DMS79 treated with DMSO at 0.1 percent for 48 hours (cell line): Measurements from ENCODE around the gene TBC1D4.
"Not testable (repeated sequence)": the region's sequence is repeated elsewhere in the genome, so short reads cannot be mapped to it uniquely, and the experiment has no call there.

Experiments
- DNase-seq: peaks from one replicate; lab custom pipeline; 2025; lab: John Stamatoyannopoulos, UW

Gene TBC1D4

DNA sequence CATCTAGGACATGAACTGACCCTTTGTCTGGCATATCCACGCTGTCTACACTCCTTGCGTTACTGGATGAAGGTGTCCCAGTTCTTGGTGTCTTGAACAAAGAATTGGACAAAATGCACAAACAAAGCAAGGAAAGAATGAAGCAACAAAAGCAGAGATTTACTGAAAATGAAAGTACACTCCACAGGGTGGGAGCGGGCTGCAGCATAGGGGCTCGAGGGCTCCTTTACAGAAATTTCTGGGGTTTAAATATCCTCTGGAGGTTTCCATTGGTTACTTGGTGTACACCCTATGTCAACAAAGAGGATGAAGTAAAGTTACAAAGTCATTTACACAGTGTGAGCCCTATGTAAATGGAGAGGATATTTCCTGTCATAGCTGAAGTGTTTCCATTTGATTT, 208.3 kb downstream of the TBC1D4 start:
- not testable (repeated sequence) for DNase-seq

DNA sequence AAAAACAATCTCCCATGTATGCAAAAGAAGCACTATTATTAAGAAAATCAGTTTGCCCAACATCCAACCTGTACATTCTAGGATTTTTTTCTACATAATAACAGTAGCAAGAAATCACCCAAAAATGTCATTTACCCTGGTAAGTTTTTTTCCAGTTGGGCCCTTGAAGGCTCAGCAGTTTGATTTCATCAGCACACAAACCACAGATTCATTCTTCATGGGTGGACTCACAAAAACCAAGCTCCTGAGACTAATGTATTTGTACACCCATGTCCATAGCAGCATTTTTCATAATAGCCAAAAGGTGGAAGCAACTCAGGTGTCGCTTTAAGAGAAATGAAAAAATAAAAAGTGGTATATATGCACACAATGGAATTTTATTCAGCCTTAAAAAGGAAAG, 210.1 kb downstream of the TBC1D4 start:
- no peak for DNase-seq

- DNase-seq, result not testable (repeated sequence)
Measured at GRCh38 chr13:75268481-75268880, 213.5 kb downstream of the TBC1D4 start.

DNA sequence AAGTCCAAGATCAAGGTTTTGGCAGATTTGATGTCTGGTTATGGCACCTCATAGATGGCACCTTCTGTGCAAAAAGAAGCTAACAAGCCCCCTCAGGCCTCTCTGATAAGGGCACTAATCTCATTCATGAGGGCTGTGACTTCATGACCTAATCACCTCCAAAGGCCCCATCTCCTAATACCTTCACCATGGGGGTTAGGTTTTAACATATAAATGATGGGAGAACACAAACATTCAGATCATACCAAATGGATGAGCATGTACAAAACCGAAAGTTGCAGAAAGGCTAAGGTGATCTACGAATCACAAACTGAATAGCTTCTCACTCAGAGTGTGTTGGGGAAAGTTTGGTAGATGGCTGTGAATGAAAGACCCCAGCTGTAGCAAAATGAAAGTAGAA, 217.4 kb downstream of the TBC1D4 start:
- DNase-seq, result no peak

DNA sequence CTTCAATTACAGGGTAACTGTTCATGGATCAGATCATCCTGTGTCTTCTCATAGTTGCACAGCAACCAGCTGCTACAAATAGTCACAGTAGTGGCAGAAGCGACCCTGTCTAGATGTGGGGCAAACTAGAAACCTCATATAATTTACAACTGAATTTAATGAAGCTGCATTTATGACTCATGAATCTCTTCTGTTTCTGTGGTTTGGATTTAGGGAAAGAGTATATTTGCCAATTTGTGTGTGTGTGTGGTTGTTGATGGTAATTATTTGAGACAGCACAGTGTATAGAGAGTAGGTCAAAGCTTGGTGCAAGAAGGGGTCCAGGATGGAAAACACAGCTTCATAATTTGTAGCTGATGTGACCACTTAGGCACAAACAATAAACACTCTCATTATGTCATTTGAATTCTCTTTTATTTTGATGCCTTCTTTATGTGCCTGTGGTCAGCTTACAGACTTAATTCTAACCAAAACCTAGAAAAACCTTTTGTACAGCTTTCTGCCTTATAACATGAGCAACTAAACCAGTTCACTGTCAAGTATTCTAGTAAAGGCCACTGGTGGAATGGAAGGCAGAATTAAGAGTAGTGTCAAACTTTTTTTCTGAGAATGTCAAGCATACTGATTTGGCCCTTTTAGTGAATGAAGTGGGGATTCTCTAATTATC, 218.1 kb downstream of the TBC1D4 start:
- no peak for DNase-seq

DNA sequence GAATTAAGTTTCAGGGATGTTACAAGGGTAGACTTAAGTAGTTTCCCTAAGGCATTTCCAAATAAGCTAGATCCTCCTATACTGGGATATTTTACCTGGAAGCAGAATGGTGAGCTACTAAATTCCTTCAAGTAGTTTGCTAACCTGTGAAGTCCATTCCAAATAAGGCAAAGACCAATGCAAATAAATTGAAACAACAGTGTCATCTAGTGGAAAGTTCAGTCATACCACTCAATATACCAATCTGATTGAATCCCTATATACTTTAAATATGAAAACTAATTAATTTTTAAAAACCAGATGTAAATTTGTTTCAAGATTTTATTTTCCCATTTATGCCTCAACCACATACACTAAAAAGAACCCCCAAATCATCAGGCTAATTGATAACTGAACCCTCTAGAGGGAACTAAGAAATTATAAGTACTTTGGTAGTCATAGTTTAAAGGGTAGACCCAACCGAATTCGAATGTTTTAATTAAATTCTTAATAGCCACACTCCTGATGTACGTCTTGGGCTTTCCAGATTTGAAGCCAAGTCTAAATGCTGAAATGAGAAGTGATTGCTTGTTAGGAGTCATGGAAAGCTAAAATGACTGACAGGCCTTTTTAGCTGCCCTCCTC, 223.7 kb downstream of the TBC1D4 start:
- no peak for DNase-seq

DNA sequence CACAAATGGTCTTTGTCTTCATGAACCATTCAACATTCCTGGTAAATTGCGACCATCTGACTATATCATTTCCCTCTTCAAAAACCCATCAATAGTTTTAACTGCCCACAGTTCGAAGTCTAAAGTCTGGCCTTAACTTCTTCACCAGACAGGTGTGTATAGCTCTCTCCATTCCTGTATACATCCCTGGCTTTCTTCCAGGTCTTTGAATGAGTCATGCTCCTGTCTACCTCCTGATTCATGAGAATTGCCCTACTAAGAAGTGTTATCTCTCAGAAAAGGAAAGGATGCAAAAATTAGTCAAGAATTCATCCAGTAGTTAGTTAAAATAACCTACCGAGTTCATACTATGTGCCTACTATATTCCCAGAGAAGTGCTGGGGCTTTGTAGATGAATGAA, 225.0 kb downstream of the TBC1D4 start:
- DNase-seq, result no peak

- no peak for DNase-seq
Measured at GRCh38 chr13:75255653-75256052, 226.3 kb downstream of the TBC1D4 start.

DNA sequence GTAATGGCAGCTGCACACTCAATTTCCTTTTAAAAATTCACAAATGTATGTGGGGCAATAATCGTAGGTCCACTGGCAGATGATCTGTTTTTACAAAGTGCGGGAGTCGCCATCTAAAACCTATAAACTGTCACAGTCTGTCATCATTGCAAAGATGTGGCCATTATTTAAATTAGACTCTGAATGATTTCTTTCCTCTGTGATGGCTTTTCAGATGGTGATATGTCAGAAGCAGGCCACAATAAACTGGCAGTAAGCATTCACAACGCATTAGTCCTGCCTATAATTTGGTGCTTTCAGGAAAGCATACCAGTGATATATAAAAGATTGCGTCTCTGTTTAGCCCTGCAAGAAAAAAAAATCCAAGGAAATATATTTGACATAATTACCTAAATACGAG, 226.8 kb downstream of the TBC1D4 start:
- DNase-seq, result no peak

- no peak for DNase-seq
Measured at GRCh38 chr13:75251188-75251587, 230.8 kb downstream of the TBC1D4 start.

GRCh38 chr13:75250526-75251178, 231.3 kb downstream of the TBC1D4 start:
- no peak for DNase-seq

DNA sequence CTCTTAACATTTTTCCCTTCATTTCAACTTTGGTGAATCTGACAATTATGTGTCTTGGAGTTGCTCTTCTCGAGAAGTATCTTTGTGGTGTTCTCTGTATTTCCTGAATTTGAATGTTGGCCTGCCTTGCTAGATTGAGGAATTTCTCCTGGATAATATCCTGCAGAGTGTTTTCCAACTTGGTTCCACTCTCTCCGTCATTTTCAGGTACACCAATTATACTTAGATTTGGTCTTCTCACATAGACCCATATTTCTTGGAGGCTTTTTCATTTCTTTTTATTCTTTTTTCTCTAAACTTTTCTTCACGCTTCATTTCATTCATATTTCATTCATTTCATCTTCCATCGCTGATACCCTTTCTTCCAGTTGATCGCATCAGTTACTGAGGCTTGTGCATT, 236.4 kb downstream of the TBC1D4 start:
- not testable (repeated sequence) for DNase-seq

DNA sequence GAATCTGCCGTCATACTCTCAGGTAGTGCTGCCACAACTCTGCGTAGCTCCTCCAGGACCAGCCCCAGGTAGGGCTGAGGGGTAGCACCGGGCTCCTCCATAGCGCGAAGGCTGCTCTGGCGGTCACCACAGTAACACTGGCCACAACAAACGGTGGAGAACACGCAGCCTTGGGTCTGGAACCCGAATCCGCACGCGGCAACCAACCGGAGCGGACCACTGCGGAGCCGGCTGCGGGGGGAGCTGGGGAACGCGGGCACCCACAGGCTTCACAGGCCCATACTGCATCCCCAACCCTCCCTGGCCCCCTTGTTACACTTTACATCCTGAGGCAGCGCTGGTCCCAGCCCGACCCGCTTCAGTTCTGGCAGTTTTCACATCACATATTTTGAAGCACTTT, 241.7 kb downstream of the TBC1D4 start:
- not testable (repeated sequence) for DNase-seq

GRCh38 chr13:75236774-75237173, 245.2 kb downstream of the TBC1D4 start:
- DNase-seq, result no peak
